HepG2 (cell line): ENCODE results near the gene CDK3. TPM values are rescaled to one million over a fixed set of nuclear protein-coding genes. Genes with fewer than 3 reads are reported as not detected.
A peak's percentile ranks its signal among the peaks of the same experiment; 100 is the strongest.

Experiments used
- FOXA3 ChIP-seq: IDR thresholded peaks from 2 replicates; pipeline ENCODE4 v1.6.1; 2016; ENCODE audit warnings: missing genetic modification reagents, missing compliant biosample characterization
- IRX3 ChIP-seq: sonication (generic); formaldehyde crosslinking; IDR thresholded peaks from 2 replicates; pipeline ENCODE4 v1.8.1; 2023; ENCODE audit warnings: mild to moderate bottlenecking, low read depth, missing genetic modification reagents, borderline replicate concordance
- NAIF1 ChIP-seq: sonication (generic); formaldehyde crosslinking; IDR thresholded peaks from 2 replicates; pipeline ENCODE4 v1.5.0; 2020; ENCODE audit warnings: mild to moderate bottlenecking, missing genetic modification reagents, borderline replicate concordance
- NFIB ChIP-seq: sonication (generic); formaldehyde crosslinking; IDR thresholded peaks from 2 replicates; pipeline ENCODE4 v1.9.0; 2021; ENCODE audit warnings: missing genetic modification reagents, mild to moderate bottlenecking, borderline replicate concordance
- SALL1 ChIP-seq: sonication (generic); formaldehyde crosslinking; IDR thresholded peaks from 2 replicates; pipeline ENCODE4 v1.8.0; 2022; ENCODE audit warnings: mild to moderate bottlenecking, missing genetic modification reagents
- SMARCC2 ChIP-seq: fragments of 450-650 bp; IDR thresholded peaks from 2 replicates; pipeline ENCODE4 v1.6.1; 2017; ENCODE audit warnings: antibody characterized with exemption, mild to moderate bottlenecking
- TMF1 ChIP-seq: sonication (generic); formaldehyde crosslinking; IDR thresholded peaks from 2 replicates; pipeline ENCODE4 v1.8.1; 2022; ENCODE audit warnings: low read depth, missing genetic modification reagents
- ZMYM4 ChIP-seq: sonication (generic); formaldehyde crosslinking; IDR thresholded peaks from 2 replicates; pipeline ENCODE4 v1.8.1; 2023; ENCODE audit warnings: mild to moderate bottlenecking, missing genetic modification reagents
- ZNF34 ChIP-seq: sonication (generic); formaldehyde crosslinking; IDR thresholded peaks from 2 replicates; pipeline ENCODE4 v1.4.0; 2020; ENCODE audit warnings: mild to moderate bottlenecking, missing genetic modification reagents, borderline replicate concordance
- ZNF724P ChIP-seq: sonication (generic); formaldehyde crosslinking; IDR thresholded peaks from 2 replicates; pipeline ENCODE4 v1.8.0; 2022; ENCODE audit warnings: missing genetic modification reagents, borderline replicate concordance
- ZNF891 ChIP-seq: sonication (generic); formaldehyde crosslinking; IDR thresholded peaks from 2 replicates; pipeline ENCODE4 v1.5.0; 2020; ENCODE audit warnings: mild to moderate bottlenecking, missing genetic modification reagents
- polyA plus RNA-seq, 8 experiments: library from polyadenylated mRNA; depleted of rRNA in 3 of 8; stranded (reverse) in 7 of 8; unstranded in 1 of 8; fragments of >200 nt; fragmentation: Illumina TruSeq in 4 of 8; extraction: Trizol in 4 of 8; gene quantifications; 2 replicates each; pipeline versions ENCODE4 v1.2.1 to v1.2.3, GENCODE V29; 2011 to 2016; ENCODE audit warnings: low read depth in 4 of 8, missing spikeins in 1 of 8, mixed read lengths in 1 of 8; ENCODE audit not compliant: insufficient read depth in 1 of 8
- total RNA-seq, 5 experiments: library from RNA; depleted of rRNA; stranded (reverse); fragments of >200 nt; fragmentation: Illumina TruSeq; extraction: Trizol; gene quantifications; 2 replicates each; pipeline ENCODE4 v1.2.3, GENCODE V29; 2016; ENCODE audit warnings: low read depth in 1 of 5
- TF ChIP-seq, protein P1 (sequence below): sonication (generic); formaldehyde crosslinking; IDR thresholded peaks from 2 replicates; pipeline ENCODE4 v1.5.0; 2020; ENCODE audit warnings: mild to moderate bottlenecking, missing genetic modification reagents
- TF ChIP-seq, protein P2 (sequence below): IDR thresholded peaks from 2 replicates; pipeline ENCODE4 v1.6.1; 2016; ENCODE audit warnings: mild to moderate bottlenecking, missing biosample characterization, missing genetic modification reagents
- TF ChIP-seq, protein P3 (sequence below), 2 experiments: sonication (generic) in 1 of 2; formaldehyde crosslinking in 1 of 2; IDR thresholded peaks; 2 replicates each; pipeline versions ENCODE4 v1.5.1 to v1.6.1; 2011 to 2020; ENCODE audit warnings: borderline replicate concordance in 1 of 2, low read depth in 1 of 2, low read length in 1 of 2, mild to moderate bottlenecking in 1 of 2, missing genetic modification reagents in 1 of 2, moderate library complexity in 1 of 2
- TF ChIP-seq, protein P4 (sequence below): conservative IDR thresholded peaks from 2 replicates; pipeline ENCODE4 v1.6.1; 2018; ENCODE audit warnings: missing genetic modification reagents
- TF ChIP-seq, protein P5 (sequence below): sonication (generic); formaldehyde crosslinking; IDR thresholded peaks from 2 replicates; pipeline ENCODE4 v1.4.0; 2020; ENCODE audit warnings: missing genetic modification reagents, mild to moderate bottlenecking, borderline replicate concordance
- TF ChIP-seq, protein P6 (sequence below): sonication (generic); formaldehyde crosslinking; IDR thresholded peaks from 2 replicates; pipeline ENCODE4 v1.8.1; 2023; ENCODE audit warnings: mild to moderate bottlenecking, moderate library complexity, missing genetic modification reagents

Gene CDK3
- total and polyA plus RNA-seq, 2 of the 13 experiments (the other 11 are each of a cell fraction or from before 2014, with no cell fraction given): 5.8 to 11.4 TPM

DNA sequence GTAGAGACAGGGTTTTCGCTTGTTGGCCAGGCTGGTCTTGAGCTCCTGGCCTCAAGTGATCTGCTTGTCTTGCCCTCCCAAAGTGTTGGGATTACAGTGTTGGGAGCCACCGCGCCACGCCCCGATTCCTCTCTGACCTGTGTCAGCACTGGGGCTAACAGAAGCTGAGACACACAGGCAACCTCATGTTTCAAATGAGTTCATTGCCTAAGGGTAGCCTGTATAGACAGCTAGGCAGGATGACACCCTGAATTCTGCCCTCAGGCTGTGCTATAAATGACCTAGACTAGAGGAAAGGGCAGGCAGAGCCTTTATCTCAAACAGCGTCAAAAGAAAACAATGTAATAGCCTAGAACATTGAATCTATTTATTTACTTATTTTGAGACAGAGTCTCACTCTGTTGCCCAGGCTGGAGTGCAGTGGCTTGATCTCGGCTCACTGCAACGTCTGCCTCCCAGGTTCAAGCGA is 2.3 kb upstream of the CDK3 start (continued):
- TF ChIP-seq, protein P1, sequence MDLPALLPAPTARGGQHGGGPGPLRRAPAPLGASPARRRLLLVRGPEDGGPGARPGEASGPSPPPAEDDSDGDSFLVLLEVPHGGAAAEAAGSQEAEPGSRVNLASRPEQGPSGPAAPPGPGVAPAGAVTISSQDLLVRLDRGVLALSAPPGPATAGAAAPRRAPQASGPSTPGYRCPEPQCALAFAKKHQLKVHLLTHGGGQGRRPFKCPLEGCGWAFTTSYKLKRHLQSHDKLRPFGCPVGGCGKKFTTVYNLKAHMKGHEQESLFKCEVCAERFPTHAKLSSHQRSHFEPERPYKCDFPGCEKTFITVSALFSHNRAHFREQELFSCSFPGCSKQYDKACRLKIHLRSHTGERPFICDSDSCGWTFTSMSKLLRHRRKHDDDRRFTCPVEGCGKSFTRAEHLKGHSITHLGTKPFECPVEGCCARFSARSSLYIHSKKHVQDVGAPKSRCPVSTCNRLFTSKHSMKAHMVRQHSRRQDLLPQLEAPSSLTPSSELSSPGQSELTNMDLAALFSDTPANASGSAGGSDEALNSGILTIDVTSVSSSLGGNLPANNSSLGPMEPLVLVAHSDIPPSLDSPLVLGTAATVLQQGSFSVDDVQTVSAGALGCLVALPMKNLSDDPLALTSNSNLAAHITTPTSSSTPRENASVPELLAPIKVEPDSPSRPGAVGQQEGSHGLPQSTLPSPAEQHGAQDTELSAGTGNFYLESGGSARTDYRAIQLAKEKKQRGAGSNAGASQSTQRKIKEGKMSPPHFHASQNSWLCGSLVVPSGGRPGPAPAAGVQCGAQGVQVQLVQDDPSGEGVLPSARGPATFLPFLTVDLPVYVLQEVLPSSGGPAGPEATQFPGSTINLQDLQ (CRISPR knock-in tag): no peak
- TF ChIP-seq, protein P2, sequence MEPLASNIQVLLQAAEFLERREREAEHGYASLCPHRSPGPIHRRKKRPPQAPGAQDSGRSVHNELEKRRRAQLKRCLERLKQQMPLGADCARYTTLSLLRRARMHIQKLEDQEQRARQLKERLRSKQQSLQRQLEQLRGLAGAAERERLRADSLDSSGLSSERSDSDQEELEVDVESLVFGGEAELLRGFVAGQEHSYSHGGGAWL (CRISPR knock-in tag): no peak
- TF ChIP-seq ZNF891 (CRISPR knock-in tag) (no peak), NFIB (CRISPR knock-in tag) (no peak), ZNF724P (CRISPR knock-in tag) (no peak), IRX3 (CRISPR knock-in tag) (no peak), NAIF1 (CRISPR knock-in tag) (no peak), ZMYM4 (CRISPR knock-in tag) (peak; percentile 41; the same call in 1 of the 2 replicates), ZNF34 (no peak), SALL1 (peak; percentile 74), SMARCC2 (no peak), TMF1 (no peak), FOXA3 (CRISPR knock-in tag) (peak; percentile 64; the same call in 1 of the 2 replicates)
- TF ChIP-seq, protein P3, sequence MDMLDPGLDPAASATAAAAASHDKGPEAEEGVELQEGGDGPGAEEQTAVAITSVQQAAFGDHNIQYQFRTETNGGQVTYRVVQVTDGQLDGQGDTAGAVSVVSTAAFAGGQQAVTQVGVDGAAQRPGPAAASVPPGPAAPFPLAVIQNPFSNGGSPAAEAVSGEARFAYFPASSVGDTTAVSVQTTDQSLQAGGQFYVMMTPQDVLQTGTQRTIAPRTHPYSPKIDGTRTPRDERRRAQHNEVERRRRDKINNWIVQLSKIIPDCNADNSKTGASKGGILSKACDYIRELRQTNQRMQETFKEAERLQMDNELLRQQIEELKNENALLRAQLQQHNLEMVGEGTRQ (IDR thresholded peaks at IDR 0.05; ENCODE audit: low read depth, low read length): no peak
- TF ChIP-seq, protein P3 (CRISPR knock-in tag; IDR thresholded peaks at IDR 0.05; ENCODE audit: borderline replicate concordance): no peak
- TF ChIP-seq, protein P4, sequence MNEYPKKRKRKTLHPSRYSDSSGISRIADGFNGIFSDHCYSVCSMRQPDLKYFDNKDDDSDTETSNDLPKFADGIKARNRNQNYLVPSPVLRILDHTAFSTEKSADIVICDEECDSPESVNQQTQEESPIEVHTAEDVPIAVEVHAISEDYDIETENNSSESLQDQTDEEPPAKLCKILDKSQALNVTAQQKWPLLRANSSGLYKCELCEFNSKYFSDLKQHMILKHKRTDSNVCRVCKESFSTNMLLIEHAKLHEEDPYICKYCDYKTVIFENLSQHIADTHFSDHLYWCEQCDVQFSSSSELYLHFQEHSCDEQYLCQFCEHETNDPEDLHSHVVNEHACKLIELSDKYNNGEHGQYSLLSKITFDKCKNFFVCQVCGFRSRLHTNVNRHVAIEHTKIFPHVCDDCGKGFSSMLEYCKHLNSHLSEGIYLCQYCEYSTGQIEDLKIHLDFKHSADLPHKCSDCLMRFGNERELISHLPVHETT: no peak
- TF ChIP-seq, protein P5, sequence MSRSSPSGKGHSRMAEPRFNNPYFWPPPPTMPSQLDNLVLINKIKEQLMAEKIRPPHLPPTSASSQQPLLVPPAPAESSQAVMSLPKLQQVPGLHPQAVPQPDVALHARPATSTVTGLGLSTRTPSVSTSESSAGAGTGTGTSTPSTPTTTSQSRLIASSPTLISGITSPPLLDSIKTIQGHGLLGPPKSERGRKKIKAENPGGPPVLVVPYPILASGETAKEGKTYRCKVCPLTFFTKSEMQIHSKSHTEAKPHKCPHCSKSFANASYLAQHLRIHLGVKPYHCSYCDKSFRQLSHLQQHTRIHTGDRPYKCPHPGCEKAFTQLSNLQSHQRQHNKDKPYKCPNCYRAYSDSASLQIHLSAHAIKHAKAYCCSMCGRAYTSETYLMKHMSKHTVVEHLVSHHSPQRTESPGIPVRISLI (CRISPR knock-in tag): peak; percentile 76; the same call in 1 of the 2 replicates
- TF ChIP-seq, protein P6, sequence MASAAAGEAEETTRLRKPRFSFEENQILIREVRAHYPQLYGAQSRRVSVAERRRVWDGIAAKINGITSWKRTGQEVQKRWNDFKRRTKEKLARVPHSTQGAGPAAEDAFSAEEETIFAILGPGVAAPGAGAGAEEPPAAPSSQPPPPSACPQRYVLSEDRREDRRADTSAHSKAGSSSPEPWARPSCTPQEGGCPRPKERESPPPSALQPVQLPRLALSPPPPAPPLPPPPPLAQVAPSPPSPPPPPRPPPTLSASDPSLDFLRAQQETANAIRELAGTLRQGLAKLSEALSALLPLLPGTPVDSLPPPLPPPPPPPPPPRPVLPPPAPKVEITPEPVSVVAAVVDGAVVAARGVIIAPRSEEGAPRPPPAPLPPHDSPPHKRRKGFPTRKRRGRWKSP (CRISPR knock-in tag): no peak
